Stimulated activated CD8-positive, alpha-beta memory T cell treated with anti-CD3 and anti-CD28 coated beads, Interleukin-12 subunit alpha, Interleukin-12 subunit beta, amount 100 ng/mL, for 1 hour (primary cell): ENCODE measurements around the gene PACC1.

Source experiments
- DNase-seq: peaks from one replicate; pipeline ENCODE4 v3.0.0-alpha.2; 2020; ENCODE audit warnings: low read depth

The PACC1 gene

GRCh38 chr1:212437179-212437798 lies 22.6 kb upstream of the PACC1 start:
- DNase-seq: no peak

GRCh38 chr1:212434992-212435391 lies 20.3 kb upstream of the PACC1 start:
- DNase-seq: no peak

- DNase-seq: no peak
Observed at GRCh38 chr1:212433577-212434462, 19.1 kb upstream of the PACC1 start.

- peak; percentile 49 for DNase-seq
Observed at GRCh38 chr1:212432661-212433576, 18.2 kb upstream of the PACC1 start, which contains the start of gene NENF. TSS of gene NENF (plus strand) at chr1:212432920. CDS start at chr1:212432944, 24 bp downstream.

GRCh38 chr1:212432272-212432660 lies 17.6 kb upstream of the PACC1 start:
- no peak for DNase-seq

- DNase-seq: no peak
Observed at GRCh38 chr1:212431644-212432043, 17.0 kb upstream of the PACC1 start.

GRCh38 chr1:212430955-212431394 lies 16.3 kb upstream of the PACC1 start:
- DNase-seq: no peak

GRCh38 chr1:212430416-212430815 lies 15.7 kb upstream of the PACC1 start:
- DNase-seq: no peak

GRCh38 chr1:212428496-212428895 lies 13.8 kb upstream of the PACC1 start:
- DNase-seq: no peak

- DNase-seq: no peak
Observed at GRCh38 chr1:212423879-212424278, 9.2 kb upstream of the PACC1 start.

- DNase-seq: no peak
Observed at GRCh38 chr1:212421165-212421564, 6.5 kb upstream of the PACC1 start.

- no peak for DNase-seq
Observed at GRCh38 chr1:212415107-212415841, 588 bp upstream of the PACC1 start.

- no peak for DNase-seq
Observed at GRCh38 chr1:212413902-212414327, 771 bp downstream of the PACC1 start.

- no peak for DNase-seq
Observed at GRCh38 chr1:212412374-212412773, 2.3 kb downstream of the PACC1 start.

- no peak for DNase-seq
Observed at GRCh38 chr1:212410231-212410820, 4.4 kb downstream of the PACC1 start.

GRCh38 chr1:212402666-212403321 lies 11.9 kb downstream of the PACC1 start:
- DNase-seq: no peak

- no peak for DNase-seq
Observed at GRCh38 chr1:212401838-212402582, 12.7 kb downstream of the PACC1 start.

GRCh38 chr1:212401042-212401441 lies 13.6 kb downstream of the PACC1 start:
- no peak for DNase-seq

- no peak for DNase-seq
Observed at GRCh38 chr1:212397171-212397570, 17.5 kb downstream of the PACC1 start.

GRCh38 chr1:212396638-212397037 lies 18.0 kb downstream of the PACC1 start:
- DNase-seq: no peak
